ENCODE results near the gene TACR2. TPM values are rescaled to one million over a fixed set of nuclear protein-coding genes. Genes with fewer than 3 reads are reported as not detected.

Gene TACR2
- 0.10 and 0.36 TPM in 2 replicates for total RNA-seq (2014; rRNA removed; shearing (Covaris generic))

DNA sequence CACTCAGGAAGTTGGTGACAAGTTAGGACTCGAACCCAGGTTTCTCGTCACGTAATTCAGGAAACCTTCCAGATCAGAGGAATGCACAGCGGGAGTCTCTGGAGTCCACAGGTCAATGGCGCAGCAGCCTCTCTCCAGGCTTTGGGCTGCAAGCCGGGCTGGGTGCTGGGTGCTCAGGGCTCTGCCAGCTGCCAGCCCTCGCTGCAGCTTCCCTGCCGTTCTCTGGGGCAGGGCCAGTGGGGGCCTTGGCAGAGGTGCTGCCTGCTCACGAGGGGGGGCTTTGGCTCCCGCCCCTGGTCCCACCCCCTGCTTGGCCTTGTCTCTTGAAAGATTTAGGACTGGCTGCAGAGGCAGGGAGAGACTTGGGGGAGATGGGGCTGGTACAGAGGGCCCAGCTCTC is at the start of gene TACR2:
Gene TACR2, minus strand, starts transcription at position 224 of the 400 bp plus-strand sequence. CDS start 595 bp downstream, outside the sequence.
- no peak for DNase-seq (ENCODE audit: low read depth)

DNA sequence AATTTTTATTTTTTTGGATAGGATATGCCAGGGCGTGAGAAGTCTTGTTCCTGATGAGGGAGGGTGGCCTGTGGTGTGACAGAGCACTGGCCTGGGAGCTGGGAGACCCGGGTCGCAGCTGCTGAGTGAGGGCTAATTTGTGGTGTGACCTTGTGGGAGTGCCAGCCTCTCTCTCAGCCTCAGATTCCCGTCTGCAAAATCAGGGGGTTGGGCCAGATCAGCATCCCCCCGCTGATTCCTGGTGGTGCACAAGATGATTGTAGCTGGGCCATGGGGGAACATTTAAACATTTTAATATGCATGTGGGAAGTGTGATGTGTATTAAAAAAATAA is 49.4 kb upstream of the TACR2 start:
- DNase-seq (ENCODE audit: low read depth) = no peak

DNA sequence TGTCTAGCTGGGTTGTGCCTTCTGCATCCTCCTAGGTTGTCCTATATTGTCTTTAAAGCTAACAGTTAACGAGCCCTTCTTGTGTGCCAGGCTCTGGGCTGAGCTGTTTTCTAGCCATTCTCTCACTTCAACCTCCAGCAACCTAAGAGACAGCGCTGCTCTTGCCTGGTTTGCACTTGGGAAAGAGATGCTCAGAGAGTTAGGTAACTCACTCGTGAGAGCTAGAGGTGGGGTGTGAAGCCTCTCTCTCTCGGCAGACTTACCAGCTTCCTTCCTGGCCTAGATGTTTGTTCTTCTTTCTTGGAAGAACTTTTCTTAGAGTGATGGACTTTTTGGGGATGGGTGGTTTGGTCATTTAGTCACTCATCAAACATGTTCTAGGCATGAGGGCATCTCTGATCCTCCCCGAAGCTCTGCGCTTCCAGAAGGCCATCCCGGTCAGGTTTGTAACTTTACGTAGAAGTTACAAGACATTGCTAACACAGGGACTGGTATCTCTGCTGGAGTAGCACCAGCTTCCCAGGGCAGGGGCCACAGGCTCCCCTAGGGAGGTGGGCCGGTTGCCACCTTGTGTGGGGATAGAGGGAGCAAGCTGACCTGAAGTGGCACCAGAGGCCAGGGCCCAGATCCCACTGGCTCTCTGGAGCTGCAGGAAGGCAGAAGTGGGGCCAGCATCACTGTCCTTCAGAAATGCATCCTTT is 48.9 kb upstream of the TACR2 start:
- no peak for DNase-seq (ENCODE audit: low read depth)

DNA sequence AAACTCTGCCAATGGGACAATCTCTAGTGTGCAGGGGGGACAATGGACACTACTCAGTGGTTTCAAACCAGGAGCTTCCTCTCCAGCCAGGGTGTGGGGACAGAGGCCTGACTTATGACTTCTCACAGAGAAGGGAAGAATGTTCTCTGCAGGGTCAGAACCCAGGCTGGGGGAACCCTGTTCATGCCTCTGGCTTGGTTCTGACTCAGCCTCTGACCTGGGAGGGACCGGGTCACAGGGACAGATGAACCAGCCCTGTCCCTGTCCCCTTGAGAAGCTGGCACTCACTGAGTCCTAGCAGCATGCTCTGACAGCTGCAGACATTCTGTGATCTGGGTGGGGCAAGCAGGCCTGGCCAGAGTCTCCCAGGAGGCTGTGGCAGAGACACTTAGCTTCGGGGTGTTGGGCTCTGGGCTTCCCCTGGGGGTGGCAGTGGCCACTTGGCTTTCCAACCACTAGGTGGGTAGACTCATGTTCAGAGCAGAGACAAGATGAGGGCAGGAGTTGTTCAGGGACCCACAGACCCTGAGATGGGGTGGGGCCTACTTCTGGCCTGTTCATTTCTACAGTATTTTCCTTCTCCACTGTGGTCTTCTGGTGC is 48.2 kb upstream of the TACR2 start:
- DNase-seq (ENCODE audit: low read depth) = no peak

DNA sequence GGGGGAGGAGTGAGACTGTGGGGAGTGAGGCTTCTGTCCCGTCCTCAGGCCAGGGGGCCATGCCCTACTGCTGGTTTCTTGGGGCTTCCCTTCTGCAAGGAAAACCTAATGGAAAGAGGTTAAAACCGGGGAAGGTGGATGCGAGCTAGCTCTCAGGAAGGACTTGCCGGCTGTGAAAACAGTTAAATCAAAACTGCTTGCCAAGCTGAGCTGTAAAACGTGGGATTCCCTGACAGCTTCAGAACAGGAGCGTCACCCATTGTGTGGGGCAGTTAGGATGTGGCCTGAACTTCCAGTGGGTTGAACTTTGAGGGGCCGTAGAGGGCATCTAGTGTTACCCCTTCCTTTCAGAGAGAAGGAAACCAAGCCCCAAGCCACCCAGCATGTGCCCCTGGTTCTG is 47.7 kb upstream of the TACR2 start:
- DNase-seq (ENCODE audit: low read depth) = no peak

DNA sequence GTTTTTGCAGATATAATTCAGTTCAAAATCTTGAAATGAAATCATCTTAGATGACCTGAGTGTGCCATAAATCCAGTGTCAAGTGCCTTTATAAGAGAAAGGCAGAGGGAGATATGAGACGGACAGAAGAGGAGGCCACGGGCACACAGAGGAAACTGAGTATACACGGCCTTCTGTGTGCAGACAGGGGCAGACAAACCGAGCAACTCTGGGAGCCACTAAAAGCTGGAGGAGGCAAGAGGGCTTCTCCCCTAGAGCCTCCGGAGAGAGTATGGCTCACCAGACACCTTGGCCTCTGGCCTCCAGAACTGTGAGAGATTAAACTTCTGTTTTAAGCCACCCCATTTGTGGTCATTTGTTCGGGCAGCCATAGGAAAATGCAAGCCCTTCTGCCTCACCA is 47.2 kb upstream of the TACR2 start:
- DNase-seq (ENCODE audit: low read depth) = no peak

GRCh38 chr10:69461243-69462025 is 44.7 kb upstream of the TACR2 start:
- no peak for DNase-seq (ENCODE audit: low read depth)

- no peak for DNase-seq (ENCODE audit: low read depth)
Observed at GRCh38 chr10:69460576-69461242, 44.0 kb upstream of the TACR2 start.

DNA sequence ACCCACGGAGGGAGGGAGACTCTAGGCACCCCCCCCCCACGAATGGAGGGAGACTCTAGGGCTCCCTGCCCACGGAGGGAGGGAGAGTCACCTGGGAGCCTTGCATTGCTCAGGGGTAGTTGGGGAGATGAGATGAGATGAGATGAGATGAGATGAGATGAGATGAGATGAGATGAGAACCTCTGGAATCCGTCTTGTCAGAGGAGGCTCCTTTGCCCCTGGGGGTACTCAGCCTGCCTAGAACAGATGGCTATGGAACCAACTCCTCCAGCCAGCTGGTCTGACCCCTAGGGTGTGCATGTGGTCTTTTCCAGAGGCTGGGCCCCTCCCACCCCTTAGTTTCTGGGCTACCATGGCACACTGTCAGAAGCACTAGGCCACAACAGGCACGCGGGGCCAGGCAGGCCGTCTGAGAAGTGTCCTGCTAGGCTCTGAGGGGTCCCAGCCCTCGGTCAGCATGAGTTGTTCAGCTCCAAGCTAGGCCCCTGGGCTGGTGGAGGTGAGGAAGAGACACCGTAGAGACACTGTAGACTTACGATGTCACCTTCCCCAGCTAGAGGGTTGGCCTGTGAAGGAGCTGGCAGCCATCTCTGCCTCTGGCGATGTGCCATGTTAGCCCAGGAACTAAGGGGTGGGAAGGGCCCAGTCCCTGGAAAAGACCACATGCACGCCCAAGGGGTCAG is 43.3 kb upstream of the TACR2 start:
- DNase-seq (ENCODE audit: low read depth) = no peak

DNA sequence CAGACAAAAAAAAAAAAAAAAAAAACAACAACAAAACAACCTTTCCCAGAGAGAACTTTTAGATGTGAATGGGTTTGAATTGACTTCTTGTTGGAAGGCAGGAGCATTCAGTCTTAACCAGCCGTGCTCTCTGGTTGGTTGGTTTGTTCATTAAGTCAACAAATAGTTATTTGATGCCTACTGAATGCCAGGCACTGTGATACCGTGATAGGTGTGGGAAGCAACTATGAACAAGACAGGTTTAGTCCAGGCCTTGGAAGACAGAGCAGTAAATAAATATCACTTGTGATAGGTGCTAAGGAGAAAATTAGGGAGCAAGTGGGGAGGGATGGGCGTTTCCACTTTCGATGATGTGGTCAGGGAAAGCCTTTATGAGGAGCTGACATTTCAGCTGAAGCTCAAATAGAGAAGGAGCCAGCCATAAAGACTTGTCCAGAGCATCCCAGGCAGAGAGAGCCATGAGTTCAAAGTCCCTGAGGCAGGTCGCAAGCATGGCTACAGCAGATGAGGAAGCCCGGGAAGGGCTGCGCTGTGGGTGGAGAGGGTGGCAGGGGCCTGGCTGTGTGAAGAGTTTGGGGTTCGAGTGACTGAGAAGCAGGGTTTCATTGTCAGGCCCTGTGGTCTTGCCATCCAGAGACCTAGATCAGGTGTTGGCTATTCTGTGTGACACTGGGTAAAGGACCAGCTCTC is 42.5 kb upstream of the TACR2 start:
- DNase-seq (ENCODE audit: low read depth) = no peak

DNA sequence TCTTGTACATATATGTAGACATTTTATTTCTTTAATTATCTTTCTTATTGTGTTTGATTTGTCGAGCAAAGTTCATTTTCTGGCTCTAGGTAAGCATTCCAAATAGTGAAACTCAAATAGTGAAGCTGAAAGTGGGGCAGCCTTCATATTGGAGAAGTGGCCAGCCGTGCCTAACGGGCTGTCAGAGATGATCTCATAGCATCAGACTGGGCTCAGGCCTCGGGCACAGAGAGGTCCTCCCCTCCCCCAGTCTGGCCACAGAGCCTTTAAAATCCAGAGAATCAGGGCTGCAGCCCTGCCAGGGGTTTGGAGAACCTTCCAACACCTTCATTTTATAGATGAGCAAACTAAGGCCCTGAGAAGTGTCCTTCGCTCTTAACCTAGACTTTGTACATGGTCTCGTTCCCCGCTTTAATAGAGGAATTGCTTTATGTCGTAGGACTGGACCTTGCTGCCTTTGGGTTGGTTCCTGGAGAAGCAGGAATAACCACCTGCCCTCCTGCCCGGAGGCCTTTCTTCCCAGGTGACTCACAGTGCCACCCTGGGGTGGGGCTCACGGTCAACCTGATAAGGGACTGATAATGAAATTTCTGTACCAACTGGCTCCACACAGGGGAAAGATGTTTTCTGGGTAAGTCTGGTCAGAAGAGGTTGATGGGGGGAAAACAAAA is 41.8 kb upstream of the TACR2 start:
- DNase-seq (ENCODE audit: low read depth) = peak; percentile 62

- no peak for DNase-seq (ENCODE audit: low read depth)
Observed at GRCh38 chr10:69457771-69458237, 41.1 kb upstream of the TACR2 start.

DNA sequence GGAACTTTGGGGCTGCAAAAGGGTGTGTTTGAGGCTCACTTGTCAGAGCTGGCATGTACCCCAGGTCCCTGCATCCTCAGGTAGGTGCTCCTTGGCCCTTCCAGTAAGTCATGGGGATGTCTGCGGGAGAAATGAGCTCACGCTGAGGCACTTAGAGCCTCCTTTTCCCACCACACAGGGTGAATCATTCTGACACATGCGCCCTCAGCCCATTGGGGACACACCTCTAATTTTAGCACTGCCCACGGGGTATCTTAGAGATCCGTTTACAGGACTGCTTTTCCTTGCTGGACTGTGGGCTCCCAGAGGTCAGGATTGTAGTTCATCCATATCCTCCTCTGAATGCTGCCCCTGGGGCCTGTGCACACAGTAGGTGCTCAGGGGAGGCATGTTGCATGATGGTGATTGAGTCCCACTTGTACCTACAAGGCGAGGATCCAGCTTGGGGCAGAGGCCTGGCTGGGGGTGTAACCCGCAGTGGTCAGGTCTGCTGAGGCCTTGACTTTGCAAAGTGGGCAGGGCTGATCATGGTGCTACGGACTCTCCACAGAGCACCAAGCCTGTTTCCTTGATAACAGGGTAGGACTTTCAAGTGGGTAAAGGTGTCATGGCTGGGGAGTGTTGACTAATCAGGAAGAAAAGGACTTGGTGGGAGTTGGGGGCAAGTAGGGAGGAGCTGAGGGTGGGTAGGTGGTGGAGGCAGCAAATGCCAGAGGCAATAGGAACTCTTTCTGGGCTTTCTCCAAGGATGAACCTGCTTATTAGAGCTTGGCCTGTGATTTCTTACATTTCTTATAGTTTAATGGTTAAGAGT is 40.4 kb upstream of the TACR2 start:
- peak; percentile 82 for DNase-seq (ENCODE audit: low read depth)

DNA sequence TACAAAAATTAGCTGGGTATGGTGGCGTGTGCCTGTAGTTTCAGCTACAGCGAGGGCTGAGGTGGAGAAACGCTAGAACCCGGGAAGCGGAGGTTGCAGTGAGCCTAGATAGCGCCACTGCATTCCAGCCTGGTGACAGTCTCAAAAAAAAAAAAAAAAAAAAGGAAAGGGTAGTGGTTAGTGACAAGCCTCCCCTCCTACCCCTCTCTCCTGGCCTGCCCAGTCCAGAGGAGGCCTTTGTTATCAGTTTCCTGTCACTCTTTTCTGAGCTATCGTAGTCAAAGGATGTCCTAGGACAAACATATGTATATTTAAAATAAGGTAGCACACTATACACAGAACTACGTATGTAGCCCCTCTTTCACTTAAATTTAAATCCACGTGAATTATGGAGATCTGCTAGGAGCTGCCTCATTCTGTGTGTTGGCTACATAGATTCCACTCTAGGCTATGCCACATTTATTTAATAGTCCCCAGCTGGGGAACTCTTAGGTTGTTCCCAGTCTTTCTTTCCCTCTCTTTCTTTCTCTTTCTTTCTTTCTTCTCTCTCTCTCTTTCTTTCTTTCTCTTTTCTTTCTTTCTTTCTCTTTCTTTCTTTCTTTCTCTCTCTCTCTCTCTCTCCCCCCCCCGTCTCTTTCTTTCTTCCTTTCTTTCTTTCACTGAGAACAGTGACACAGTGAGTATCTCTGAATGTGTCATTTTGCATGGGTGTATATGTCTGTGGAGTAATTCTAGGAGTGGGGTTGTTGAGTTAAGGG is 38.5 kb upstream of the TACR2 start:
- no peak for DNase-seq (ENCODE audit: low read depth)

- DNase-seq (ENCODE audit: low read depth) = no peak
Observed at GRCh38 chr10:69453795-69454194, 37.1 kb upstream of the TACR2 start.

DNA sequence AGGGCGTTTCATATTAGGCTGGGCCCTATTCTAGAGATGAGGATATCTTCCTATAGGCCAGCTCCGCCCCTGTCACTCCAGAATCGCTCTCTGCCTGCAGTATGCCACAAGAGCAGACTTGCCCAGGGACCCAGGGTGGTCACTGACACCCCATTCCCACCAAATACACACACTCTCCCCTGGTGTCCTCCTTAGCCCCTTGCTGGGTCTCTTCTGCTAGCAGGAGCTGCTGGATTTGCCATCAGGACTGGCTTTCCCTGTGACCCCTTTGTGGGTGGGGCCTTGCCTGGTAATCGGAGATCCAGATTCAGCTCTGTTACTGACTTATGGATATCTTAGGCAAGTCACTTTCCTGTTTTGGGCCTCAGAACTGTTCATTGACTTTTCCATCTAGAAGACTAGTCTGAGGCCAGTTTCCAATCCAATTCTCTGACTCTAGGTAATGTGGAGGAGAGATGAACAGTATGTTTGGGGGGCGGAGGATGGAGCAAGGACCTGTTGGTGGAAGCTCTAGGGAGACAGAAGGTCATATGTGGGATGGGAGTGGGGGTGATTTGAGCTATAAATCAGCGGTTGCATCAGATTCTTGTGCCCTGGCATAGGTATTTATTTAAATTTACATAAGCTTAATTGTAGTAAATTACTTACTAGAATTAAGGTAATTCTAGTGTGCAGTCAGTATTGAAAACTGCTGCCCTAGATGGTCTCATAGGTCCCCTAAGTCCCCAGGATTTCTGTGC is 36.1 kb upstream of the TACR2 start:
- no peak for DNase-seq (ENCODE audit: low read depth)

DNA sequence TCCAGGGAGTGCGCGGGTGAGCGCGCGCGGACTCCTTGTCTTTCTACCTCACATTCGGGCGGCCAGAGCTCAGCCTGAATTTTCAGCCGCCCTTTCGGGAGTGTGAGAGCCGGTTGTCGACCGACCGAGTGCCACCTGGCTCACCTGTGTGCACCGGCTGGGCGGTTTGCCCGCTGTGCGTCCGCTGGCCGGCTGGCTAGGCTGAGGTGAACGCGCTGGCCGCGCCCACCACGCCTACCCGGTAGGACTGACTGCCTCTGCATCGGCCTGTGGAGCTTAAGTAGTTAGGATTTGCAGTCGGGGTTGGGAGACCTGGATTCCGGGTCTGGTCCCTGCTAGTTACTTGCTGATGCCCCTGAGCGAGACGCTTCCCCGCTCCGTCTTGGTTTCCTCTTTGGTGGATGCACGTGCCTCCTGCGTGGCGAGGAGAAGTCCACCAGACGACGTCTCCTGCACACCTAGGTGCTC is 35.1 kb upstream of the TACR2 start:
- DNase-seq (ENCODE audit: low read depth) = no peak

DNA sequence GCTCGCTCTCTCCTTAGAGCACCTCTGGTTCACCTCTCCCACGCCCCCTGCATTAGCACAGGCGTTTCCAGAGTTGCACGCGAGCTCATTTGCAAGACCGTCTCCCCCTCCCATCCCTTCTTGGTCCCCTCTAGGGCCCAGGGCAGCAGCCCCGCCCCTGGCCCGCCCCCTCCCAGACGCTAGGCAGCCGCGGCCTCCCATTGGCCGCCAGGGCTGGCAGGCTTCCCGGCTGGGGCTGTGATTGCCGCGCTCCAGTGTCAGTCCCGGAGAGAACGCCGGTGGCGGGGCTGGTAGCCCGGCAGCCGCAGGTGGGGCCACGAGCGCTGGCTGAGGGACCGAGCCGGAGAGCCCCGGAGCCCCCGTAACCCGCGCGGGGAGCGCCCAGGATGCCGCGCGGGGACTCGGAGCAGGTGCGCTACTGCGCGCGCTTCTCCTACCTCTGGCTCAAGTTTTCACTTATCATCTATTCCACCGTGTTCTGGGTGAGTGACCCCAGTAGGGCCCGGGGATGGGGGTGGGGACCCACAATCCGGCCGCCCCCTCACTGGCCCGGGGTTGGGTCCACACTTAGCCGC is 34.6 kb upstream of the TACR2 start, which contains the start of gene TSPAN15:
Gene TSPAN15, plus strand, starts transcription at position 257 of the 575 bp plus-strand sequence. Its CDS starts 130 bp downstream, at position 387.
- peak; percentile 78 for DNase-seq (ENCODE audit: low read depth)

Data from RPMI7951 (cell line).